Gastroesophageal sphincter (tissue), 4 donors: Measurements from ENCODE around the gene CRYBG1. TPM values are rescaled to one million over a fixed set of nuclear protein-coding genes. Genes with fewer than 3 reads are reported as not detected.

Source experiments
- ATAC-seq: fragments of 150-250 bp; one replicate; pipeline ENCODE4 v1.9.1; 2016; ENCODE audit warnings: mild to moderate bottlenecking, moderate library complexity
- H3K27ac ChIP-seq, 4 donors: fragments of 200-600 bp; sonication (generic) in 3 of 4; 1 replicate in 3 of 4; 2 replicates in 1 of 4; pipeline ENCODE4 v1.5.1; 2016 to 2019
- H3K27me3 ChIP-seq: fragments of 200-600 bp; sonication (generic); one replicate; pipeline ENCODE4 v1.5.1; 2019
- H3K36me3 ChIP-seq, 2 donors: fragments of 200-600 bp; sonication (generic); one replicate each; pipeline ENCODE4 v1.5.1; 2019; ENCODE audit warnings: control low read depth in 1 of 2
- H3K4me1 ChIP-seq, 3 donors: fragments of 200-600 bp; sonication (generic); 1 replicate in 2 of 3; 2 replicates in 1 of 3; pipeline ENCODE4 v1.5.1; 2016 to 2019; ENCODE audit warnings: control low read depth in 2 of 3
- H3K4me3 ChIP-seq, 2 donors: fragments of 200-600 bp; sonication (generic); one replicate each; pipeline ENCODE4 v1.5.1; 2019; ENCODE audit warnings: mild to moderate bottlenecking in 1 of 2, moderate library complexity in 1 of 2
- H3K9me3 ChIP-seq, 3 donors: fragments of 200-600 bp; sonication (generic); one replicate each; pipeline ENCODE4 v1.5.1; 2017 to 2019; ENCODE audit warnings: control low read depth in 2 of 3
- EP300 ChIP-seq: sonication (generic); formaldehyde crosslinking; IDR thresholded peaks from one replicate; pipeline ENCODE4 v1.6.1; 2017; ENCODE audit warnings: antibody characterized with exemption, mild to moderate bottlenecking
- POLR2A ChIP-seq, 2 donors: fragments of 450-650 bp; IDR thresholded peaks; one replicate each; pipeline ENCODE4 v1.6.1; 2017; ENCODE audit warnings: antibody characterized with exemption in 2 of 2, mild to moderate bottlenecking in 2 of 2, moderate library complexity in 1 of 2
- POLR2AphosphoS5 ChIP-seq: sonication (generic); formaldehyde crosslinking; IDR thresholded peaks from one replicate; pipeline ENCODE4 v1.6.1; 2017; ENCODE audit warnings: antibody characterized with exemption
- WGBS, 2 donors: methylation state at CpG; one replicate each; pipeline ENCODE4 v1.1.5; 2018; ENCODE audit warnings: low coverage in 1 of 2; 5-methylcytosine and 5-hydroxymethylcytosine counted together
- total RNA-seq, 4 donors: library from RNA; depleted of rRNA; stranded (reverse); fragments of >200 nt; gene quantifications; one replicate each; pipeline ENCODE4 v1.1.0, GENCODE V29; 2016
- TF ChIP-seq, protein P1 (sequence below), 4 experiments: fragments of 200-600 bp in 2 of 4; fragments of 450-650 bp in 2 of 4; sonication (generic) in 1 of 4; IDR thresholded peaks; one replicate each; pipeline ENCODE4 v1.5.1; 2017 to 2019; ENCODE audit warnings: antibody characterized with exemption in 4 of 4, mild to moderate bottlenecking in 2 of 4, moderate library complexity in 2 of 4

CRYBG1 gene
- total RNA-seq, 4 donors from 2014 or later = 3.1 to 10.8 (median 4.1) TPM

DNA sequence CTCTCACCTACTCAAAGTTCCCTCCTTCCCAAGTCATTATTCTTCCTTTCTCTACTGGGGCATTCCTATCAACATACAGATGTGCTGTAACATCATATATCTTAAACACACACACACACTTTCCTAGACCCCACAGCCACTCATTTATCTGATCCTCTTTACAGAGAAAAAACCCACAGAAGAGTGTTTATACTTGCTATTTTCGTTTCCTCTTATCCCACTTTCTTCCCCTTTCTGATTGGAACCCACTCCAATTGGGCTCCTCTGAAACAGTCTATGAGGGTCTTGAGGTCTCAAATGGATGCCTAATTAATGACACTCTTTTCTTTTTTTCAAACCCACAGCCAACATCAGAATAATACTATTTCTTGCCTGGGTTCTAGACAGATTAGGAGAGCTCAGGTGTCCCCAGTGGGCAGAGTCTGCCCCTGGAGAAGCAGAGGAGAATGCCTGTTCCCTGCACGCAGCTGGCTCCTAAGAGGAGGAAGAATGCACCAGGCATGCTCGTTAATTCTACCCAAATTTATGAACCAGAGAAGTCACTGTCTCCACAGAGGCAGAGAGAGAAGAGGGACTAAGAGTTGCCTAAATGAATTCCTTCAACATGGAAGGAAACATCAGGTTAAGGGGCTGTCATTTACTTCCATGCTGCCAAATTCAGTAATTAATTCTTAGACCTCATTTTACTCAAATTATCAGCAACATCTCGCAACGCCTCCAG lies 65.9 kb downstream of the CRYBG1 start:
- TF ChIP-seq POLR2A (IDR thresholded peaks at IDR 0.05) (no peak), POLR2AphosphoS5 (no peak), EP300 (no peak)
- TF ChIP-seq, protein P1, sequence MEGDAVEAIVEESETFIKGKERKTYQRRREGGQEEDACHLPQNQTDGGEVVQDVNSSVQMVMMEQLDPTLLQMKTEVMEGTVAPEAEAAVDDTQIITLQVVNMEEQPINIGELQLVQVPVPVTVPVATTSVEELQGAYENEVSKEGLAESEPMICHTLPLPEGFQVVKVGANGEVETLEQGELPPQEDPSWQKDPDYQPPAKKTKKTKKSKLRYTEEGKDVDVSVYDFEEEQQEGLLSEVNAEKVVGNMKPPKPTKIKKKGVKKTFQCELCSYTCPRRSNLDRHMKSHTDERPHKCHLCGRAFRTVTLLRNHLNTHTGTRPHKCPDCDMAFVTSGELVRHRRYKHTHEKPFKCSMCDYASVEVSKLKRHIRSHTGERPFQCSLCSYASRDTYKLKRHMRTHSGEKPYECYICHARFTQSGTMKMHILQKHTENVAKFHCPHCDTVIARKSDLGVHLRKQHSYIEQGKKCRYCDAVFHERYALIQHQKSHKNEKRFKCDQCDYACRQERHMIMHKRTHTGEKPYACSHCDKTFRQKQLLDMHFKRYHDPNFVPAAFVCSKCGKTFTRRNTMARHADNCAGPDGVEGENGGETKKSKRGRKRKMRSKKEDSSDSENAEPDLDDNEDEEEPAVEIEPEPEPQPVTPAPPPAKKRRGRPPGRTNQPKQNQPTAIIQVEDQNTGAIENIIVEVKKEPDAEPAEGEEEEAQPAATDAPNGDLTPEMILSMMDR (IDR thresholded peaks at IDR 0.05) = no peak
- ATAC-seq = no peak
- Histone ChIP-seq H3K4me1 (no peaks in the 10 kb centered on the region), H3K9me3 (no peaks in the 10 kb centered on the region), H3K4me3 (no peak overlapping the region), H3K27ac (no peak overlapping the region), H3K27me3 (peaks cover 5% of the 10 kb centered on the region), H3K36me3 (no peaks in the 10 kb centered on the region)
- 61 to 65% methylated on average over 4 to 5 of the region's 5 CpGs for WGBS, 2 donors

DNA sequence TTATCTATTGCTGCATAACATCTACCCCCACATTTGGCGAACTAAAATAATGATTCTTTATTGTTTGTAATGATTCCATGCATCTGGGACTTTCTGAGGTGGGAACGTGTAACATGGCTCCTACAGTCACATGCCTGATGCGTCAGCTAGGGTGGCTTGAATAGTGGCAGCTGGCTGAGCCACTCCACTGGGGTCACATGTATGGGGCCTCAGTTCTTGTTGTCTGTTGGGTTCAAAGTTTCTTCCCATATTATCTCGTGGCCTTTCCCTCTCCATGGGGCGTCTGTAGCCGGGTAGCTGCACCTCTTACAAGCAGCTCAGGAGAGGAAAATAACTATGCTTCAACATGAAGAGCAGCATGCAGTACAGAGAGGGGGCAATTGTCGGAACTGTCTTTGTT lies 69.9 kb downstream of the CRYBG1 start:
- no peaks in the 10 kb centered on the region for H3K4me1 ChIP-seq
- no peaks in the 10 kb centered on the region for H3K9me3 ChIP-seq
- 67 to 69% methylated on average over 3 to 6 of the region's 7 CpGs for WGBS, 2 donors
- H3K4me3 ChIP-seq = no peak overlapping the region
- ATAC-seq = no peak
- H3K27ac ChIP-seq = no peak overlapping the region
- peaks cover 6% of the 10 kb centered on the region for H3K27me3 ChIP-seq
- H3K36me3 ChIP-seq = no peaks in the 10 kb centered on the region
- TF ChIP-seq, protein P1 (IDR thresholded peaks at IDR 0.05) = no peak
- TF ChIP-seq EP300 = no peak
- TF ChIP-seq POLR2A (IDR thresholded peaks at IDR 0.05) = no peak
- TF ChIP-seq POLR2AphosphoS5 = no peak

DNA sequence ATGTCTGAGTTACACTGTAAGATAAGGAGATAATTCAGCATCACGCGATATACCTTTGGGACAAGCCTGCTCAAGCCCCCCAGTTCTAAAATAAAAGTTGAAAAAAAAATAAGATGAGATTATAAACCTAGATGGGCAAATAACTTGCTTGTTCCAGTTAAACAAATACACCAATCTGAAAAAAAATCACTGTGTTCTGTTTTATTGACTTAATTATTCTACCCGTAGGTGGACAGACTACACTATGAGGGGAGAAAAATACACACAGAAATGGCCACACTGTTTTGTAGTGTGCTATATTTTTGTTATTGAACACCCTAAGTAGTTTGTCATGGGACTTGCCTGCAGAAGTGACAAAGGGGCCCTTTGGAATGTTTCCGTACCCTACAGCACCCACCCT lies 70.9 kb downstream of the CRYBG1 start:
- Histone ChIP-seq H3K27me3 (peaks cover 6% of the 10 kb centered on the region), H3K4me1 (no peaks in the 10 kb centered on the region), H3K36me3 (no peaks in the 10 kb centered on the region), H3K27ac (no peak overlapping the region), H3K4me3 (no peak overlapping the region), H3K9me3 (no peaks in the 10 kb centered on the region)
- ATAC-seq = no peak
- 93 to 95% methylated on average over 4 of the region's 4 CpGs for WGBS, 2 donors
- no peak for TF ChIP-seq POLR2AphosphoS5
- TF ChIP-seq, protein P1 (IDR thresholded peaks at IDR 0.05) = no peak

DNA sequence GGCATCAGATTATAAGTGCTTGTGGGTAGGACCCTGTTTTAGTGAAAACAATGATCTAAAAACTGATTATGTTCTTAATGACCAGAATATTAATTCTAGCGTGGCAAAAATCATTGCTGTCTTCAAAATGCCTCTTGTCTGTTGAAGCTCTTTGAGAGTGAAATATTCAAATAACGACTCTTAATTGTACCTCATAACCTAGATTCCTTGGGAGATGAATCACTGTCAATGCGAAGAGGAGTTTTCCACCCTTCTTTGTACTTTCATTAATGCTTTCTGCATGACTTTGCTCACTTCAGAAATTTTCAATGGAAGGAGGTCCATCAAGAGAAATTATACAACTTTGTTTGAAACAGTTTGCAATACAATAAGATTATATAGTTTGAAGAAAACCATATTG lies 71.5 kb downstream of the CRYBG1 start:
- Histone ChIP-seq H3K9me3 (no peaks in the 10 kb centered on the region), H3K36me3 (no peaks in the 10 kb centered on the region), H3K4me3 (no peak overlapping the region), H3K27me3 (peaks cover 6% of the 10 kb centered on the region), H3K27ac (no peak overlapping the region), H3K4me1 (no peaks in the 10 kb centered on the region)
- ATAC-seq = no peak
- TF ChIP-seq POLR2A (IDR thresholded peaks at IDR 0.05) (no peak), POLR2AphosphoS5 (no peak), EP300 (no peak)
- TF ChIP-seq, protein P1 (IDR thresholded peaks at IDR 0.05) = no peak
- 77 to 95% methylated on average over 3 of the region's 3 CpGs for WGBS, 2 donors

DNA sequence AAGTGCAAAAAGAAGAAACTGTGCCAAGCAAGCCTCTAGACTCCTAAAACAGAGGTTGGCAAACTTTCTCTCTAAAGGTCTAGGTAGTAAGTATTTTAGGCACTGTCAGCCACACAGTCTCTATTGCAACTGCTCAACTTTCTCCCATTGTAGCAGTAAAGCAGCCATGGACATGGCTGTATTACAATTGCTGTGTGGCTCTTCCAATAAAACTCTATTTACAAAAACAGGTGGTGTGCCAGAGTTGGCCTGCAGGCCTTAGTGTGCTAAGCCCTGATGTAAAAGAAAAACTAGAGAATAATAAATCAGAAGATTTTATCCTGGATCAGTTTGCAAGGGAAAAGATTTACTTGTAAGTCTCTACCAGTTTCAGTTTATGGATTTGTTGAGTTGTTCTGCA lies 74.0 kb downstream of the CRYBG1 start:
- TF ChIP-seq, protein P1 (IDR thresholded peaks at IDR 0.05) = no peak
- TF ChIP-seq POLR2A (IDR thresholded peaks at IDR 0.05) (no peak), EP300 (no peak)
- Histone ChIP-seq H3K27me3 (peaks cover 16% of the 10 kb centered on the region), H3K9me3 (no peaks in the 10 kb centered on the region), H3K27ac (no peak overlapping the region), H3K36me3 (no peaks in the 10 kb centered on the region), H3K4me1 (no peaks in the 10 kb centered on the region), H3K4me3 (no peak overlapping the region)
- ATAC-seq = no peak
